H1 (cell line): ENCODE data around the gene PRR12. TPM values are rescaled to one million over a fixed set of nuclear protein-coding genes. Genes with fewer than 3 reads are reported as not detected.

Source experiments
- CTCF ChIA-PET: fragments of 300-600 bp; sonication (Branson Sonifier 250); formaldehyde crosslinking; loops from one replicate; lab custom pipeline; 2021; ENCODE audit not compliant: partially characterized antibody; lab: Charles Lee
- POLR2A ChIA-PET: fragments of 300-600 bp; sonication (Branson Sonifier 250); formaldehyde crosslinking; loops from one replicate; lab custom pipeline; 2021; ENCODE audit warnings: inconsistent platforms; ENCODE audit not compliant: partially characterized antibody; lab: Charles Lee
- DNase-seq, 2 experiments: peaks; one replicate each; pipeline versions ENCODE4 v3.0.0 to v3.0.0-alpha.2; 2010 to 2022; ENCODE audit warnings: low spot score in 2 of 2, low read depth in 1 of 2, mixed read lengths in 1 of 2
- FAIRE-seq: peaks from 2 replicates; lab custom pipeline; 2011; peaks lifted over from hg19 to GRCh38; lab: Jason Lieb, UNC
- H2AFZ ChIP-seq: 2 replicates; pipeline ENCODE4 v1.8.1; 2012; ENCODE audit warnings: low read length, inconsistent platforms
- H2AK5ac ChIP-seq: 2 replicates; pipeline ENCODE4 v1.6.1; 2013; ENCODE audit warnings: low read depth, low read length
- H2BK120ac ChIP-seq: replicated peaks from 2 replicates; pipeline ENCODE3; 2013; ENCODE audit warnings: low read depth, low read length, inconsistent platforms
- H2BK12ac ChIP-seq: 2 replicates; pipeline ENCODE4 v1.6.1; 2013; ENCODE audit warnings: low read depth, low read length
- H2BK15ac ChIP-seq: 2 replicates; pipeline ENCODE4 v1.6.1; 2013; ENCODE audit warnings: low read length
- H2BK20ac ChIP-seq: 2 replicates; pipeline ENCODE4 v1.6.1; 2013; ENCODE audit warnings: low read length
- H2BK5ac ChIP-seq: 2 replicates; pipeline ENCODE4 v1.6.1; 2013; ENCODE audit warnings: low read depth, low read length
- H3K14ac ChIP-seq: 2 replicates; pipeline ENCODE4 v1.6.1; 2013; ENCODE audit warnings: inconsistent platforms; ENCODE audit not compliant: insufficient read length
- H3K18ac ChIP-seq: 2 replicates; pipeline ENCODE4 v1.6.1; 2013; ENCODE audit warnings: low read length; ENCODE audit errors: extremely low read depth
- H3K23ac ChIP-seq: 2 replicates; pipeline ENCODE4 v1.6.1; 2013; ENCODE audit warnings: inconsistent platforms; ENCODE audit not compliant: insufficient read length
- H3K23me2 ChIP-seq: 2 replicates; pipeline ENCODE4 v1.6.1; 2013; ENCODE audit warnings: low read depth, low read length
- H3K27ac ChIP-seq: 2 replicates; pipeline ENCODE4 v1.6.1; 2011; ENCODE audit warnings: low read depth, low read length, inconsistent platforms
- H3K27me3 ChIP-seq, 4 experiments: replicated peaks in 1 of 4; 1 replicate in 1 of 4; 2 replicates in 3 of 4; pipeline versions ENCODE4 v1.6.1 to v1.8.1; 2011 to 2013; ENCODE audit warnings: low read length in 3 of 4, mild to moderate bottlenecking in 3 of 4, inconsistent platforms in 2 of 4, mixed read lengths in 2 of 4, moderate library complexity in 1 of 4; ENCODE audit not compliant: control insufficient read depth in 3 of 4, insufficient read depth in 3 of 4; ENCODE audit errors: extremely low read depth in 1 of 4
- H3K36me3 ChIP-seq, 4 experiments: 2 replicates each; pipeline versions ENCODE4 v1.6.1 to v1.8.1; 2011 to 2013; ENCODE audit warnings: mild to moderate bottlenecking in 4 of 4, low read length in 3 of 4, moderate library complexity in 2 of 4, control low read depth in 1 of 4, inconsistent platforms in 1 of 4; ENCODE audit not compliant: insufficient read depth in 4 of 4, control insufficient read depth in 2 of 4
- H3K4ac ChIP-seq: replicated peaks from 2 replicates; pipeline ENCODE3; 2013; ENCODE audit warnings: low read length, low read depth, mixed read lengths, inconsistent platforms; ENCODE audit not compliant: insufficient read length
- H3K4me1 ChIP-seq, 4 experiments: replicated peaks in 1 of 4; 1 replicate in 1 of 4; 2 replicates in 3 of 4; pipeline versions ENCODE4 v1.6.1 to v1.8.1; 2011 to 2013; ENCODE audit warnings: low read length in 3 of 4, inconsistent platforms in 2 of 4, mixed read lengths in 1 of 4; ENCODE audit not compliant: insufficient read depth in 4 of 4, control insufficient read depth in 3 of 4
- H3K4me2 ChIP-seq, 2 experiments: 2 replicates each; pipeline versions ENCODE4 v1.6.1 to v1.8.1; 2011 to 2013; ENCODE audit warnings: low read depth in 2 of 2, low read length in 2 of 2, control low read depth in 1 of 2, inconsistent platforms in 1 of 2, mild to moderate bottlenecking in 1 of 2; ENCODE audit not compliant: insufficient read depth in 1 of 2
- H3K4me3 ChIP-seq, 4 experiments: fragments of 200-600, 300-600 bp in 1 of 4; sonication (generic), shearing (Covaris generic), sonication (Bioruptor Twin) in 1 of 4; 2 replicates each; pipeline versions ENCODE4 v1.5.1 to v1.8.1; 2011 to 2016; ENCODE audit warnings: low read length in 4 of 4, low read depth in 3 of 4, control low read depth in 2 of 4, inconsistent platforms in 2 of 4, mild to moderate bottlenecking in 2 of 4, mixed read lengths in 1 of 4, moderate library complexity in 1 of 4; ENCODE audit not compliant: insufficient read depth in 2 of 4; ENCODE audit errors: extremely low read depth in 1 of 4
- H3K56ac ChIP-seq: replicated peaks from 2 replicates; pipeline ENCODE3; 2013; ENCODE audit warnings: low read depth, mild to moderate bottlenecking, mixed read lengths, low read length, inconsistent platforms; ENCODE audit not compliant: insufficient read length
- H3K79me1 ChIP-seq: 2 replicates; pipeline ENCODE4 v1.6.1; 2013; ENCODE audit warnings: low read depth, low read length, control low read depth
- H3K79me2 ChIP-seq, 2 experiments: 2 replicates each; pipeline versions ENCODE4 v1.6.1 to v1.8.1; 2012 to 2013; ENCODE audit warnings: low read length in 2 of 2, mild to moderate bottlenecking in 2 of 2, inconsistent platforms in 1 of 2; ENCODE audit not compliant: insufficient read depth in 2 of 2, control insufficient read depth in 1 of 2
- H3K9ac ChIP-seq, 4 experiments: replicated peaks in 1 of 4; 1 replicate in 1 of 4; 2 replicates in 3 of 4; pipeline versions ENCODE4 v1.6.1 to v1.8.1; 2011 to 2013; ENCODE audit warnings: low read depth in 3 of 4, low read length in 3 of 4, control low read depth in 2 of 4, mild to moderate bottlenecking in 2 of 4, moderate library complexity in 2 of 4, inconsistent platforms in 1 of 4; ENCODE audit errors: extremely low read depth in 1 of 4
- H3K9me3 ChIP-seq, 2 experiments: 2 replicates each; pipeline versions ENCODE4 v1.6.1 to v1.8.1; 2012 to 2013; ENCODE audit warnings: mild to moderate bottlenecking in 2 of 2, moderate library complexity in 2 of 2, control low read depth in 1 of 2, inconsistent platforms in 1 of 2, low read depth in 1 of 2, low read length in 1 of 2, mixed read lengths in 1 of 2; ENCODE audit not compliant: insufficient read depth in 2 of 2
- H4K20me1 ChIP-seq, 2 experiments: replicated peaks in 1 of 2; 2 replicates each; pipeline versions ENCODE3 to v1.8.1; 2011 to 2013; ENCODE audit warnings: inconsistent platforms in 2 of 2, low read length in 2 of 2, mild to moderate bottlenecking in 1 of 2; ENCODE audit not compliant: insufficient read depth in 2 of 2, control insufficient read depth in 1 of 2
- H4K5ac ChIP-seq: 2 replicates; pipeline ENCODE4 v1.6.1; 2013; ENCODE audit warnings: low read length, low read depth, mixed read lengths, inconsistent platforms; ENCODE audit not compliant: insufficient read length
- H4K8ac ChIP-seq: 2 replicates; pipeline ENCODE4 v1.8.0; 2013; ENCODE audit warnings: mild to moderate bottlenecking, moderate library complexity, low read length, inconsistent platforms; ENCODE audit not compliant: insufficient read depth; ENCODE audit errors: extremely low read depth
- H4K91ac ChIP-seq: replicated peaks from 2 replicates; pipeline ENCODE3; 2013; ENCODE audit warnings: low read length, mixed read lengths, inconsistent platforms; ENCODE audit not compliant: insufficient read length
- ATF2 ChIP-seq: IDR thresholded peaks from 2 replicates; pipeline ENCODE4 v1.6.1; 2012; ENCODE audit warnings: low read length, inconsistent platforms
- KDM1A ChIP-seq: fragments of 200-600, 300-600 bp; sonication (generic); IDR thresholded peaks from 2 replicates; pipeline ENCODE4 v1.7.1; 2016; ENCODE audit warnings: mild to moderate bottlenecking, low read length, borderline replicate concordance
- MAX ChIP-seq: IDR thresholded peaks from 2 replicates; pipeline ENCODE4 v1.6.1; 2012; ENCODE audit warnings: inconsistent platforms
- NANOG ChIP-seq: IDR thresholded peaks from 2 replicates; pipeline ENCODE4 v1.6.1; 2011; ENCODE audit warnings: low read length, low read depth, mild to moderate bottlenecking, inconsistent platforms; ENCODE audit not compliant: insufficient read depth, poor library complexity, severe bottlenecking
- POU5F1 ChIP-seq: IDR thresholded peaks from 2 replicates; pipeline ENCODE4 v1.6.1; 2011; ENCODE audit warnings: low read depth, mild to moderate bottlenecking, low read length, moderate library complexity
- TAF7 ChIP-seq: optimal IDR thresholded peaks from 2 replicates; pipeline ENCODE3; 2011; ENCODE audit warnings: low read depth, mild to moderate bottlenecking, inconsistent platforms, low read length, moderate library complexity, borderline replicate concordance
- ZNF274 ChIP-seq: IDR thresholded peaks from 2 replicates; pipeline ENCODE4 v1.7.0; 2012; ENCODE audit warnings: low read length, borderline replicate concordance; ENCODE audit errors: extremely low read depth
- WGBS, 2 experiments: shearing (Covaris generic) in 1 of 2; methylation state at CpG; one replicate each; pipeline versions ENCODE4 v1.1.6 to v1.1.7; 2013 to 2015; ENCODE audit warnings: low lambda C conversion rate in 2 of 2, mixed read lengths in 2 of 2, inconsistent platforms in 1 of 2, low coverage in 1 of 2, missing lambda C conversion rate in 1 of 2; ENCODE audit not compliant: insufficient replicate concordance in 2 of 2, insufficient coverage in 1 of 2, insufficient read length in 1 of 2; ENCODE audit errors: extremely low coverage in 1 of 2, missing lambda C conversion rate in 1 of 2; 5-methylcytosine and 5-hydroxymethylcytosine counted together
- polyA plus RNA-seq, 7 experiments: library from polyadenylated mRNA; depleted of rRNA in 3 of 7; stranded (reverse) in 5 of 7; unstranded in 2 of 7; fragments of >200 nt in 5 of 7; fragments of 200-250 nt in 2 of 7; gene quantifications; 1 replicate in 5 of 7; 2 replicates in 1 of 7; 4 replicates in 1 of 7; pipeline versions ENCODE4 v1.2.1 to v1.2.3, GENCODE V29; 2011 to 2013; ENCODE audit warnings: missing spikeins in 2 of 7, mixed read lengths in 2 of 7
- total RNA-seq: library from RNA; stranded (reverse); fragmentation: NEBNext Ultra II Directional; extraction: Animal tissue kit (Norgen Biotek cat#: 25700); gene quantifications from 2 replicates; pipeline ENCODE4 v1.2.1, GENCODE V29; 2021

PRR12 gene
- total and polyA plus RNA-seq, 2 of the 8 experiments (the other 6 are each of a cell fraction or from before 2014, with no cell fraction given) = 2.5 to 59.4 TPM

- H3K27ac ChIP-seq = no peak overlapping the region
- 97% methylated on average over 22 of the region's 72 CpGs; no CpG with 5 or more reads in 1 of the 2 experiments for WGBS, 2 experiments
- H2BK20ac ChIP-seq = no peak overlapping the region
- peaks cover 4 to 13% of the 10 kb centered on the region in 2 experiments for H4K20me1 ChIP-seq
- H2BK12ac ChIP-seq = no peak overlapping the region
- no peak overlapping the region for H3K23ac ChIP-seq
- no peaks in the 10 kb centered on the region for H3K9me3 ChIP-seq
- DNase-seq (no peak), FAIRE-seq (no peak)
- no peak overlapping the region for H3K18ac ChIP-seq
- peaks cover 0 to 3% (median under 1%) of the 10 kb centered on the region in 4 experiments; a peak in 2 of 7 replicates for H3K4me1 ChIP-seq
- H3K27me3 ChIP-seq = no peaks in the 10 kb centered on the region
- no peak overlapping the region for H4K8ac ChIP-seq
- no peak overlapping the region for H3K14ac ChIP-seq
- CTCF ChIA-PET = no interaction called here
- H3K4ac ChIP-seq = no peak overlapping the region
- H3K23me2 ChIP-seq = no peaks in the 10 kb centered on the region
- peaks cover 8% of the 10 kb centered on the region for H3K79me1 ChIP-seq
- H2AK5ac ChIP-seq = no peak overlapping the region
- no peak overlapping the region for H3K9ac ChIP-seq
- no peak overlapping the region for H2BK5ac ChIP-seq
- peaks cover 0 to 3% of the 10 kb centered on the region in 2 experiments; a peak in 1 of 4 replicates for H3K79me2 ChIP-seq
- no peak overlapping the region for H2AFZ ChIP-seq
- peaks cover 13 to 70% (median 44%) of the 10 kb centered on the region in 4 experiments; a peak in 7 of 8 replicates for H3K36me3 ChIP-seq
- no peak overlapping the region for H3K56ac ChIP-seq
- H2BK15ac ChIP-seq = no peak overlapping the region
- H4K5ac ChIP-seq = no peak overlapping the region
- POLR2A ChIA-PET = interaction anchor here (0.6 to 14.1 kb wide), 2 partner anchors 9 to 51 kb away, joined by 3 to 236 read pairs; partner anchors contain the start of genes BCL2L12 and IRF3
- H2BK120ac ChIP-seq = no peak overlapping the region
- H3K4me2 ChIP-seq = no peak overlapping the region
- H4K91ac ChIP-seq = no peak overlapping the region
- H3K4me3 ChIP-seq = no peak overlapping the region
- no peak for TF ChIP-seq ATF2
- no peak for TF ChIP-seq KDM1A
- TF ChIP-seq MAX = no peak
- no peak for TF ChIP-seq TAF7
- TF ChIP-seq ZNF274 = no peak
- no peak for TF ChIP-seq NANOG
- no peak for TF ChIP-seq POU5F1
Measured at GRCh38 chr19:49651029-49651819, 60.2 kb downstream of the PRR12 start.
